Gastrocnemius medialis (tissue), 4 donors: Measurements from ENCODE around the gene MTOR. TPM values are rescaled to one million over a fixed set of nuclear protein-coding genes. Genes with fewer than 3 reads are reported as not detected.
"Not testable (repeated sequence)": the region's sequence is repeated elsewhere in the genome, so short reads cannot be mapped to it uniquely, and the experiment has no call there.

Experiments used
- ATAC-seq, 2 donors: fragments of 150-250 bp; one replicate each; pipeline ENCODE4 v1.9.1; 2016
- DNase-seq, 2 donors: peaks; one replicate each; pipeline ENCODE4 v3.0.0-alpha.2; 2019
- H3K27ac ChIP-seq, 4 donors: fragments of 200-600 bp; sonication (generic); 1 replicate in 1 of 4; 2 replicates in 3 of 4; pipeline ENCODE4 v1.5.1; 2016 to 2018; ENCODE audit warnings: mild to moderate bottlenecking in 2 of 4, moderate library complexity in 1 of 4
- H3K27me3 ChIP-seq, 3 donors: fragments of 200-600 bp; sonication (generic) in 2 of 3; 1 replicate in 1 of 3; 2 replicates in 2 of 3; pipeline versions ENCODE4 v1.5.1 to v1.6.0; 2016 to 2019; ENCODE audit warnings: mild to moderate bottlenecking in 1 of 3, moderate library complexity in 1 of 3
- H3K36me3 ChIP-seq, 2 donors: fragments of 200-600 bp; sonication (generic) in 1 of 2; one replicate each; pipeline ENCODE4 v1.5.1; 2017 to 2018
- H3K4me1 ChIP-seq, 2 donors: fragments of 200-600 bp; sonication (generic) in 1 of 2; one replicate each; pipeline ENCODE4 v1.5.1; 2016 to 2017; ENCODE audit warnings: mild to moderate bottlenecking in 2 of 2
- H3K4me3 ChIP-seq, 4 donors: fragments of 200-600 bp; sonication (generic) in 3 of 4; 1 replicate in 1 of 4; 2 replicates in 3 of 4; pipeline ENCODE4 v1.5.1; 2016 to 2019; ENCODE audit warnings: mild to moderate bottlenecking in 2 of 4
- H3K9me3 ChIP-seq, 3 donors: fragments of 200-600 bp; sonication (generic) in 2 of 3; 1 replicate in 1 of 3; 2 replicates in 2 of 3; pipeline ENCODE4 v1.5.1; 2016 to 2019
- CTCF ChIP-seq, 5 experiments: fragments of 450-650 bp in 3 of 5; fragments of 200-600 bp in 2 of 5; sonication (generic) in 2 of 5; IDR thresholded peaks in 4 of 5; conservative IDR thresholded peaks in 1 of 5; 1 replicate in 4 of 5; 2 replicates in 1 of 5; pipeline ENCODE4 v1.5.1; 2016 to 2019; ENCODE audit warnings: antibody characterized with exemption in 5 of 5, mild to moderate bottlenecking in 3 of 5, moderate library complexity in 3 of 5
- POLR2A ChIP-seq, 2 donors: fragments of 450-650 bp; IDR thresholded peaks; one replicate each; pipeline ENCODE4 v1.6.1; 2017; ENCODE audit warnings: antibody characterized with exemption in 2 of 2, mild to moderate bottlenecking in 2 of 2, moderate library complexity in 2 of 2
- in situ Hi-C, 4 donors: fragments of 200-750 bp; cut with MboI; loops; one replicate each; pipeline versions ENCODE4 v1.15.0 to v1.8.0; 2017; ENCODE audit warnings: low sequenced_read_pairs in 4 of 4
- intact Hi-C: fragments of 100-400 bp; cut with DNase I; formaldehyde crosslinking; loops from one replicate; pipeline ENCODE4 v1.15.1; 2023; ENCODE audit warnings: low total_unique reads
- total RNA-seq, 4 donors: library from RNA; depleted of rRNA; stranded (reverse); fragments of >200 nt; gene quantifications; one replicate each; pipeline versions ENCODE4 v1.1.0 to v1.2.3, GENCODE V29; 2016

Gene MTOR
- total RNA-seq, 4 donors from 2014 or later: 40.7 to 66.3 (median 52.9) TPM

DNA sequence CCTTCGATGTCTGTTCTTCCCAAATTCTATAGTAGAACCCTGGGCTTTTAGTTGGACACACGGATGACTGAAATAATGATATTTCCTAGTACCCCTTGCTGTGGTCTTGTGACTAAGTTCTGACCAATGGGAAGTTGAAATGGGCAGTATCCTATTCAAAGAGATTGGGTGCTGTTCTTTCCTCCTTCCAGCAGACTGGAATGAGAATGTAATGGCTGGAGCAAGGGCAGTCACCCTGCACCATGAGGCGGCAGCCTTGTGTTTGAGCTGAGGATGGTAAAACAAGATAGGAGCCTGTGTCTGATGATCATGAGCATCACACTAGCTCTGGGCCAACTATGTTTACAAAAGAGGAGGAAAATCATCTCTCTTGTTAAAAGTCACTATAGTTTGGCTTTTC is 197.4 kb downstream of the MTOR start:
- in situ Hi-C loops (no loop called here), intact Hi-C loops (no loop called here)
- no peak overlapping the region for H3K27ac ChIP-seq
- peaks cover 0 to 54% of the 10 kb centered on the region in 2 donors for H3K36me3 ChIP-seq
- H3K4me1 ChIP-seq: peaks cover 9 to 11% of the 10 kb centered on the region in 2 donors
- TF ChIP-seq POLR2A (IDR thresholded peaks at IDR 0.05) (no peak), CTCF (IDR thresholded peaks at IDR 0.05 in 4 of 5, conservative IDR thresholded peaks at IDR 0.05 in 1 of 5) (no peak)
- no peak overlapping the region for H3K4me3 ChIP-seq
- no peak for DNase-seq
- H3K27me3 ChIP-seq: no peaks in the 10 kb centered on the region
- no peak for ATAC-seq
- H3K9me3 ChIP-seq: no peaks in the 10 kb centered on the region

GRCh38 chr1:11063937-11064537 is 198.3 kb downstream of the MTOR start:
- H3K4me3 ChIP-seq, DNase-seq, intact Hi-C loops, H3K9me3 ChIP-seq, H3K27ac ChIP-seq, H3K27me3 ChIP-seq, in situ Hi-C loops, ATAC-seq: not testable (repeated sequence)
- Histone ChIP-seq H3K4me1 (peaks cover 14% of the 10 kb centered on the region in 2 donors), H3K36me3 (peaks cover 0 to 45% of the 10 kb centered on the region in 2 donors)

DNA sequence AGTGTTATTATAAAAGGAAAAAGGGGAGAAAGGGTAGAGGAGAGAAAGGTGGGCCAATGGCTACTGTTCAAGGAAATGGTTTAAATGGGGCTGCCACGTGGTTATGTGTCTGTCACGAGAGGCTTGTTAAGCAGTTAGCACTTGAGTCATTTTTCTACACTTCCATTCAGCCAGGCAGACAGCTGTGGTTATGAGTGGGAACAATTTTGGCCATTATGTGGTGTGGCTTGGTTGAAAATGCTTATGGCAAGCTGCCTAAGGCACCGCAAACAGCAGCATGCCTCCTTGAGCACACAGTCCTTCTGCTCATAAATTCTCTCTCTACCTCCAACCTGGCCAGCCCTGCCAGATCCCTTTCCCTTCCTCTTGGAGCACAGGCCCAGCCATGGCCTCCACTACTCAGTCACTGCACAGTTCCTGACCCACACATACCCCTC is 199.4 kb downstream of the MTOR start:
- peaks cover 18 to 19% of the 10 kb centered on the region in 2 donors for H3K4me1 ChIP-seq
- H3K9me3 ChIP-seq: no peaks in the 10 kb centered on the region
- H3K27me3 ChIP-seq: no peaks in the 10 kb centered on the region
- H3K36me3 ChIP-seq: peaks cover 0 to 34% of the 10 kb centered on the region in 2 donors
- in situ Hi-C loops (no loop called here), intact Hi-C loops (no loop called here)
- no peak overlapping the region for H3K4me3 ChIP-seq
- DNase-seq (no peak), ATAC-seq (no peak)
- no peak for TF ChIP-seq POLR2A (IDR thresholded peaks at IDR 0.05)
- TF ChIP-seq CTCF (IDR thresholded peaks at IDR 0.05 in 4 of 5, conservative IDR thresholded peaks at IDR 0.05 in 1 of 5): no peak
- H3K27ac ChIP-seq: no peak overlapping the region

DNA sequence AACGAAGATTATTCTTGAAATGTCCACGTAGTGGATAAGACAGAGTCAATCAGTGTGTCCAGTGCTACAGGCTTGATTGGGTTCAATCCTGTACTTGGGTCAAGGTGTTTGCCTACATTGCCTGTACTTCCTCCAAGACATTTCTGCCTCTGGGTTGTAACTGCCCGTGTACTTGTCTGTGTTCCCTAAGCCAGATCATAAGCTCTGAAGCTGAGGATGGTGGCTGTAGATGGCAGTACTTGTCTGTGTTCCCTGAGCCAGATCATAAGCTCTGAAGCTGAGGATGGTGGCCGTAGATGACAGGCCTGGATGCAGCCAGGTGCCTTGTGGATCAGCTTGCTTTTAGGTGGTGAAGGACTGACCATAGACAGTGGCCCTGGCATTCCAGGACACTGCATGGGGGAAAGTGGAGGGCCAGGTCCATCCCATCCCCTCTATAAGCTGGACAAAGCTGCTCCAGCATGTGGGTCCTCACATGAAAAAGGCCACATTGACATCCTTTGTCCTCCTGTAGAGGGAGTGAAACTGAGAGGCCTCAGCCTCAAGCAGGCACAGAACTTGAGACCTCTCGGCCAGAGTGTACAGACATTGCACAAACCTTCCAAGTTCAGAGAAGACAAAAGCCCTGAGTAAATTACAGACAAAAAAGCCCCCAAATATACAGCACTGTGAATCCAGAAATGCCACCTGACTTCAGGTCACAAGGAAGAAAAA is 200.5 kb downstream of the MTOR start:
- H3K4me1 ChIP-seq: peaks cover 18 to 19% of the 10 kb centered on the region in 2 donors
- intact Hi-C loops: no loop called here
- H3K9me3 ChIP-seq: no peaks in the 10 kb centered on the region
- H3K36me3 ChIP-seq: peaks cover 0 to 27% of the 10 kb centered on the region in 2 donors
- in situ Hi-C loops: no loop called here
- no peak overlapping the region for H3K27ac ChIP-seq
- TF ChIP-seq POLR2A (IDR thresholded peaks at IDR 0.05) (no peak), CTCF (IDR thresholded peaks at IDR 0.05 in 4 of 5, conservative IDR thresholded peaks at IDR 0.05 in 1 of 5) (no peak)
- ATAC-seq (no peak), DNase-seq (no peak)
- H3K27me3 ChIP-seq: no peaks in the 10 kb centered on the region
- no peak overlapping the region for H3K4me3 ChIP-seq
